Stimulated activated CD4-positive, alpha-beta T cell treated with anti-CD3 and anti-CD28 coated beads, Interleukin-1b, Interleukin-23, amount 100 ng/mL, for 24 hours (primary cell): ENCODE results near the gene IFITM1.
"Not testable (repeated sequence)": the region's sequence is repeated elsewhere in the genome, so short reads cannot be mapped to it uniquely, and the experiment has no call there.

ENCODE experiments used
- DNase-seq, 4 experiments: peaks; one replicate each; pipeline ENCODE4 v3.0.0-alpha.2; 2020; ENCODE audit warnings: low read depth in 4 of 4, low spot score in 1 of 4

Gene IFITM1

DNA sequence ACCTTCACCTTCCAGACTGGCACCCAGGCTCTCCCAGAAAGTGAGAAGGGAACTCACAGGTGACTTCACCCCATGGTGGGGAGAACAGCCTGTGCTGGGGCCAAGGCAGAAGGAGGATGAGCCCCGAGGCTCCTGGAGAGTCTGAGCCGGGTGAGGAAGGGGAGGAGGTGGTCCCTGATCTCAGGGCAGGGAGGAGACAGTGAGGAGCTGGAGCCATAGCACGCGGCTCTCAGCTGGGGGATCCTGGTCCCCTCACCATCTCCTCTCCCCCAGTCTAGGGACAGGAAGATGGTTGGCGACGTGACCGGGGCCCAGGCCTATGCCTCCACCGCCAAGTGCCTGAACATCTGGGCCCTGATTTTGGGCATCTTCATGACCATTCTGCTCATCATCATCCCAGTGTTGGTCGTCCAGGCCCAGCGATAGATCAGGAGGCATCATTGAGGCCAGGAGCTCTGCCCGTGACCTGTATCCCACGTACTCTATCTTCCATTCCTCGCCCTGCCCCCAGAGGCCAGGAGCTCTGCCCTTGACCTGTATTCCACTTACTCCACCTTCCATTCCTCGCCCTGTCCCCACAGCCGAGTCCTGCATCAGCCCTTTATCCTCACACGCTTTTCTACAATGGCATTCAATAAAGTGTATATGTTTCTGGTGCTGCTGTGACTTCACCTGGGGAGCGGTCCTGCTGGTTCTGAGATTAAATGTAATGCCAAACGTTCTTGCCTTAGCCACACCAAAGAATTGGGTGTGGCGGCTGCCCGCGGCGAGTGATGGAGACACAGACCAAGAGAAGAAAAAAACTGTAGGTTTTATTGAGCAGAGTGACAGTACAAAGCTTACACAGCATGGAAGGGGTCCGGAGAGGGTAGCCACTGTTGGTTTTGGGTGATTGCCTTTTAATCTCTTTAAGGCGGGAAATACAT lies 4.8 kb upstream of the IFITM1 start:
- DNase-seq: not testable (repeated sequence)

DNA sequence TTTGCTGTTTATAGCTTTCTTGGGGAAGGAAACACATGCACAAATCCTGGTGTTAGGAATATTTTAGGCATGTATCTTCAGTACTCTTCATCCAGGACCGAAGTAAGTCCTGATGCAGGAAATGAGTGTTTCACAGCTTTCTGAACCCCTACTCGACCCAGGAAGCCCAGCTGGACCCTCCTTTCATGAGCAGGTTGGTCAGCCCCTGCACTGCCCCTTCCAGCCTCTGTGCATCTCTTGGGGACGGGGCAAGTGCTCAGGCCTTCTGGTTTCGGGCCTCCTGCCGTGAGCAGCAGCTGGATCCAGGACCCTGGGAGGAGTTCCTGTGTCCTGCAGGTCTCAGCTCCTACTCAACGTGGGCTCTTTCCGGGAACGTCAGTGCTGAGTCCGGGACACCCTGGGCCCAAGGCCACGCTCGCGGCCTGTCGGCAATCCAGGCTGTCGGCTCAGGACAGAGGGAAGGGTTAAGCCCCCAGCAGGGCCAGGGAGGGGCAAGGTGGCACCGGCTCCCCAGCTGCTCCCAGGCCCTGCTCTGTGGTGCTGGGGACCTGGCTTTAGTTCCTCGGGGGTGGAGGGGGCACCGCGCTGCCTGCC lies 3.8 kb upstream of the IFITM1 start:
- not testable (repeated sequence) for DNase-seq

- DNase-seq: not testable (repeated sequence)
Measured at GRCh38 chr11:311013-311748, 2.7 kb upstream of the IFITM1 start.

GRCh38 chr11:312092-312816 lies 1.6 kb upstream of the IFITM1 start:
- no peak for DNase-seq

- DNase-seq: no peak
Measured at GRCh38 chr11:313304-313786, 495 bp upstream of the IFITM1 start.

GRCh38 chr11:314554-314875 lies 675 bp downstream of the IFITM1 start:
- DNase-seq: not testable (repeated sequence)

DNA sequence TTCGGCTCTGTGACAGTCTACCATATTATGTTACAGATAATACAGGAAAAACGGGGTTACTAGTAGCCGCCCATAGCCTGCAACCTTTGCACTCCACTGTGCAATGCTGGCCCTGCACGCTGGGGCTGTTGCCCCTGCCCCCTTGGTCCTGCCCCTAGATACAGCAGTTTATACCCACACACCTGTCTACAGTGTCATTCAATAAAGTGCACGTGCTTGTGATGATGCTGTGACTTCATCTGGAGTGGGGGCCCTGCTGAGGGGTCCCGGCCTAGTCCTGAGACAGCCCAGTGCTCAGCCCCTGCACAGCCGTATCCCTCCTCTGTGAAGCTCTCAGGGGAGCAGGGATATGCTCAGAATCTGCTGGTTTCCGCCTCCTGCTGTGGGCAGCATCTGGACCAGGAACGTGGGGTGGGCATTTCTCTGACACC lies 1.2 kb downstream of the IFITM1 start:
- DNase-seq: no peak

DNA sequence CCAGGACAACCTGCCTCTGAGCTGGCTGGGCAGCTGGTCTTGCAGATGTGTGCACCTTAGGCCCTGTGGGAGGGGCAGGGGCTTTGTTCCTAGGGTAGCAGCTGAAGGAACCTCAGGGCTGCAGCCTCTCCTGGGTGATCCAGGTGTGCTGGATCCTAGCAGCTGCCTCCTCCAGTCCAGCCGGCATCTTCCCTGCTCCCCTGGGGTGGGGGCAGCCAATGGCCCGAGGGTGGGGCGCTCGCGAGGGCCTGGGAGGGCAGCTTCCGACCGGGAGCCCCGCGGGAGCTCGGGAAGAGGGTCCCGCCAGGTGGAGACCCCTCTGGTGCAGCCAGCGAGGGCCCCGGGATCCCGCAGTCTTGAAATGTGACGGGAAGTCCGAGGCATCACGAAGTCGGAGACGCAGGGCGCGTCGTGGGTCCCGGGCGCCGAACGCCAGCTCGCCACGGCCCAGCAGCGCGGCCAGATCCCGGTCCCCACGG lies 1.7 kb downstream of the IFITM1 start:
- DNase-seq: no peak

GRCh38 chr11:316031-316701 lies 2.3 kb downstream of the IFITM1 start:
- no peak for DNase-seq

DNA sequence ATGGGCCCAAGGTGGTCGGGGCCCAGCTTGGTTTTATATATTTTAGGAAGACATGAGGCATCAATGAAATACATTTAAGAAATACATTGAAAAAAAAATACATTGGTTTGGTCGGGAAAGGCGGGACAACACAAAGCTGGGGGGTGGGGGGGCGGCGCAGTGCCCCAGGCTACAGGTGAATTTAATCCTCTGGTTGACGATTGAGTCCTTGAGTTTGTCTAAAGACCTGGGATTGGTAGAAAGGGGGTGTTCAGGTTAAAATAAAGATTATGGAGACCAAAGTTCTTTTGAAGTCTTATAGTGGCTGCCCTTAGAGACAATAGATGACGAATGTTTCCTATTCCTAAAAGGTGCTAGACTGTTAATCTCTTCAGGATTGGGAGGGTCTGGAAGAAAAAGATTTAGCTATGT lies 3.1 kb downstream of the IFITM1 start:
- no peak for DNase-seq

GRCh38 chr11:317668-318404 lies 4.0 kb downstream of the IFITM1 start:
- not testable (repeated sequence) for DNase-seq

- DNase-seq: not testable (repeated sequence)
Measured at GRCh38 chr11:318405-319120, 4.7 kb downstream of the IFITM1 start.

GRCh38 chr11:319121-319887 lies 5.5 kb downstream of the IFITM1 start:
- DNase-seq: not testable (repeated sequence)

GRCh38 chr11:319888-320273 lies 6.0 kb downstream of the IFITM1 start:
- DNase-seq: not testable (repeated sequence)

GRCh38 chr11:324156-324555 lies 10.3 kb downstream of the IFITM1 start:
- no peak for DNase-seq

DNA sequence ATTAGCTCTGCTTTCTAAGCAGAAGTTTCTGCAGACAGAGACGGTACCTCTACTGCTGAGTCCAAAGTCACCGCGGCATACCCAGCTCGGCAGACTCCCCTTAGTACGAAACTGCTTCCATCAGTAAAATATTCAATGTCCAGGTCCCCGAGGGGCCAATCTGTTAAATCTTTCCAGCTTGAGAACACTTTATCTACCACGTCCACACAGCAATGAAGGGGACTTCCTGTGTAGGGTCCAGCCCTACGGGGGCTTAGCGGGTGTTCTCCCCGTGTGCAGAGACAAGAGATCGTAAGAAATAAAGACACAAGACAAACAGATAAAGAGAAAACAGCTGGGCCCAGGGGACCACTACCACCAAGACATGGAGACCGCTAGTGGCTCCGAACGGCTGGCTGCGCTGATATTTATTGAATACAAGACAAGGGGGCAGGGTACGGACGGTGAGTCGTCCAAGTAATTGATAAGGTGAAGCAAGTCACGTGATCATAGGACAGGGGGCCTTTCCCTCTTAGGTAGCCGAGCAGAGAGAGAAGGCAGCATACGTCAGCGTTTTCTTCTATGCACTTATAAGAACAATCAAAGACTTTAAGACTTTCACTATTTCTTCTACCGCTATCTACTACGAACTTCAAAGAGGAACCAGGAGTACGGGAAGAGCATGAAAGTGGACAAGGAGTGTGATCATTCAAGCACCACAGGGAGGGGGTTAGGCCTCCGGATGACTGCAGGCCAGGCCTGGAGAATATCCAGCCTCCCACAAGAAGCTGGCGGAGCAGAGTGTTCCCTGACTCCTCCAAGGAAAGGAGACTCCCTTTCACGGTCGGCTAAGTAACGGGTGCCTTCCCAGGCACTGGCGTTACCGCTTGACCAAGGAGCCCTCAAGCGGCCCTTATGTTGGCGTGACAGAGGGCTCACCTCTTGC lies 11.0 kb downstream of the IFITM1 start:
- DNase-seq: not testable (repeated sequence)
